Measurements from ENCODE around the gene UNC13D.
"Not testable (repeated sequence)": the region's sequence is repeated elsewhere in the genome, so short reads cannot be mapped to it uniquely, and the experiment has no call there.

Gene UNC13D

GRCh38 chr17:75814021-75814395 is 30.2 kb downstream of the UNC13D start:
- Histone ChIP-seq H3K4me3 (ENCODE audit: low read length) (no peak overlapping the region), H3K27ac (ENCODE audit: low read depth, low read length) (no peak overlapping the region), H3K27me3 (ENCODE audit: insufficient read depth, low read length) (no peaks in the 10 kb centered on the region), H3K9me3 (ENCODE audit: insufficient read depth, low read depth, low read length) (no peaks in the 10 kb centered on the region), H3K36me3 (ENCODE audit: insufficient read depth, low read length) (peaks cover 90% of the 10 kb centered on the region), H3K9ac (ENCODE audit: low read depth, low read length) (no peak overlapping the region), H3K4me1 (ENCODE audit: insufficient read depth, low read length) (no peaks in the 10 kb centered on the region)
- WGBS = 95% methylated on average over 6 of the region's 6 CpGs

- WGBS = 97% methylated on average over 24 of the region's 24 CpGs
- Histone ChIP-seq H3K27ac (ENCODE audit: low read depth, low read length) (no peak overlapping the region), H3K9me3 (ENCODE audit: insufficient read depth, low read depth, low read length) (no peaks in the 10 kb centered on the region), H3K9ac (ENCODE audit: low read depth, low read length) (no peak overlapping the region), H3K4me1 (ENCODE audit: insufficient read depth, low read length) (no peaks in the 10 kb centered on the region), H3K36me3 (ENCODE audit: insufficient read depth, low read length) (peaks cover 85% of the 10 kb centered on the region), H3K4me3 (ENCODE audit: low read length) (no peak overlapping the region), H3K27me3 (ENCODE audit: insufficient read depth, low read length) (no peaks in the 10 kb centered on the region)
Observed at GRCh38 chr17:75813081-75814020, 30.9 kb downstream of the UNC13D start.

- H3K4me1 ChIP-seq (ENCODE audit: insufficient read depth, low read length) = no peaks in the 10 kb centered on the region
- H3K9ac ChIP-seq (ENCODE audit: low read depth, low read length) = no peak overlapping the region
- H3K36me3 ChIP-seq (ENCODE audit: insufficient read depth, low read length) = peaks cover 81% of the 10 kb centered on the region
- WGBS = 97% methylated on average over 27 of the region's 27 CpGs
- H3K4me3 ChIP-seq (ENCODE audit: low read length) = no peak overlapping the region
- no peaks in the 10 kb centered on the region for H3K27me3 ChIP-seq (ENCODE audit: insufficient read depth, low read length)
- no peaks in the 10 kb centered on the region for H3K9me3 ChIP-seq (ENCODE audit: insufficient read depth, low read depth, low read length)
- no peak overlapping the region for H3K27ac ChIP-seq (ENCODE audit: low read depth, low read length)
Observed at GRCh38 chr17:75812096-75813013, 31.8 kb downstream of the UNC13D start.

- WGBS = 92% methylated on average over 7 of the region's 7 CpGs
- Histone ChIP-seq H3K9ac (ENCODE audit: low read depth, low read length) (no peak overlapping the region), H3K36me3 (ENCODE audit: insufficient read depth, low read length) (peaks cover 70% of the 10 kb centered on the region), H3K4me3 (ENCODE audit: low read length) (no peak overlapping the region), H3K27ac (ENCODE audit: low read depth, low read length) (no peak overlapping the region), H3K4me1 (ENCODE audit: insufficient read depth, low read length) (no peaks in the 10 kb centered on the region), H3K9me3 (ENCODE audit: insufficient read depth, low read depth, low read length) (no peaks in the 10 kb centered on the region), H3K27me3 (ENCODE audit: insufficient read depth, low read length) (no peaks in the 10 kb centered on the region)
Observed at GRCh38 chr17:75811174-75811573, 33.0 kb downstream of the UNC13D start.

- not testable (repeated sequence) for H3K4me3 ChIP-seq (ENCODE audit: low read length)
- 97% methylated on average over 11 of the region's 11 CpGs for WGBS
- peaks cover 65% of the 10 kb centered on the region for H3K36me3 ChIP-seq (ENCODE audit: insufficient read depth, low read length)
Observed at GRCh38 chr17:75810756-75811155, 33.4 kb downstream of the UNC13D start.

GRCh38 chr17:75810216-75810615 is 34.0 kb downstream of the UNC13D start:
- H3K9ac ChIP-seq (ENCODE audit: low read depth, low read length) = no peak overlapping the region
- WGBS = 98% methylated on average over 5 of the region's 5 CpGs
- no peak overlapping the region for H3K4me3 ChIP-seq (ENCODE audit: low read length)
- H3K9me3 ChIP-seq (ENCODE audit: insufficient read depth, low read depth, low read length) = no peaks in the 10 kb centered on the region
- H3K27me3 ChIP-seq (ENCODE audit: insufficient read depth, low read length) = no peaks in the 10 kb centered on the region
- no peaks in the 10 kb centered on the region for H3K4me1 ChIP-seq (ENCODE audit: insufficient read depth, low read length)
- H3K27ac ChIP-seq (ENCODE audit: low read depth, low read length) = no peak overlapping the region
- peaks cover 61% of the 10 kb centered on the region for H3K36me3 ChIP-seq (ENCODE audit: insufficient read depth, low read length)

More at GRCh38 chr17:75810756-75811155, 33.4 kb downstream of the UNC13D start:
- H3K27ac ChIP-seq (ENCODE audit: low read depth, low read length); H3K27me3 ChIP-seq (ENCODE audit: insufficient read depth, low read length); H3K9ac ChIP-seq (ENCODE audit: low read depth, low read length); H3K4me1 ChIP-seq (ENCODE audit: insufficient read depth, low read length); H3K9me3 ChIP-seq (ENCODE audit: insufficient read depth, low read depth, low read length): not testable (repeated sequence)

GRCh38 chr17:75809631-75810111 is 34.5 kb downstream of the UNC13D start:
- Histone ChIP-seq H3K4me3 (ENCODE audit: low read length) (no peak overlapping the region), H3K4me1 (ENCODE audit: insufficient read depth, low read length) (no peaks in the 10 kb centered on the region), H3K27ac (ENCODE audit: low read depth, low read length) (no peak overlapping the region), H3K36me3 (ENCODE audit: insufficient read depth, low read length) (peaks cover 56% of the 10 kb centered on the region), H3K9ac (ENCODE audit: low read depth, low read length) (no peak overlapping the region), H3K27me3 (ENCODE audit: insufficient read depth, low read length) (no peaks in the 10 kb centered on the region), H3K9me3 (ENCODE audit: insufficient read depth, low read depth, low read length) (no peaks in the 10 kb centered on the region)
- 97% methylated on average over 24 of the region's 24 CpGs for WGBS

- H3K9me3 ChIP-seq (ENCODE audit: insufficient read depth, low read depth, low read length) = no peaks in the 10 kb centered on the region
- H3K9ac ChIP-seq (ENCODE audit: low read depth, low read length) = no peak overlapping the region
- H3K36me3 ChIP-seq (ENCODE audit: insufficient read depth, low read length) = peaks cover 50% of the 10 kb centered on the region
- no peak overlapping the region for H3K27ac ChIP-seq (ENCODE audit: low read depth, low read length)
- WGBS = 93% methylated on average over 18 of the region's 18 CpGs
- no peaks in the 10 kb centered on the region for H3K4me1 ChIP-seq (ENCODE audit: insufficient read depth, low read length)
- H3K4me3 ChIP-seq (ENCODE audit: low read length) = no peak overlapping the region
- H3K27me3 ChIP-seq (ENCODE audit: insufficient read depth, low read length) = no peaks in the 10 kb centered on the region
Observed at GRCh38 chr17:75808905-75809621, 35.1 kb downstream of the UNC13D start.

GRCh38 chr17:75808549-75808904 is 35.7 kb downstream of the UNC13D start:
- Histone ChIP-seq H3K4me1 (ENCODE audit: insufficient read depth, low read length) (no peaks in the 10 kb centered on the region), H3K9ac (ENCODE audit: low read depth, low read length) (no peak overlapping the region), H3K36me3 (ENCODE audit: insufficient read depth, low read length) (peaks cover 50% of the 10 kb centered on the region), H3K27ac (ENCODE audit: low read depth, low read length) (no peak overlapping the region), H3K9me3 (ENCODE audit: insufficient read depth, low read depth, low read length) (no peaks in the 10 kb centered on the region), H3K4me3 (ENCODE audit: low read length) (no peak overlapping the region), H3K27me3 (ENCODE audit: insufficient read depth, low read length) (no peaks in the 10 kb centered on the region)
- WGBS = 90% methylated on average over 4 of the region's 4 CpGs

- no peak overlapping the region for H3K27ac ChIP-seq (ENCODE audit: low read depth, low read length)
Observed at GRCh38 chr17:75807861-75808260, 36.3 kb downstream of the UNC13D start.

More at GRCh38 chr17:75807861-75808260, 36.3 kb downstream of the UNC13D start:
- Histone ChIP-seq H3K9me3 (ENCODE audit: insufficient read depth, low read depth, low read length) (no peaks in the 10 kb centered on the region), H3K4me1 (ENCODE audit: insufficient read depth, low read length) (no peaks in the 10 kb centered on the region), H3K9ac (ENCODE audit: low read depth, low read length) (no peak overlapping the region), H3K27me3 (ENCODE audit: insufficient read depth, low read length) (no peaks in the 10 kb centered on the region), H3K4me3 (ENCODE audit: low read length) (no peak overlapping the region), H3K36me3 (ENCODE audit: insufficient read depth, low read length) (peaks cover 46% of the 10 kb centered on the region)
- 92% methylated on average over 3 of the region's 3 CpGs for WGBS
